ENCODE results near the gene CDS2.

GRCh38 chr20:5095454-5095853 is 31.4 kb upstream of the CDS2 start:
- TF ChIP-seq CTCF (conservative IDR thresholded peaks at IDR 0.05; ENCODE audit: low read depth, low read length) (no peak), EZH2phosphoT487 (IDR thresholded peaks at IDR 0.05; ENCODE audit: borderline replicate concordance, low read length) (no peak), EZH2 (IDR thresholded peaks at IDR 0.05; ENCODE audit: low read length, unreplicated experiment) (no peak)
